GM19025 (cell line): ENCODE results near the gene RAP1GAP2.
A peak's percentile ranks its signal among the peaks of the same experiment; 100 is the strongest.
"Not testable (repeated sequence)": the region's sequence is repeated elsewhere in the genome, so short reads cannot be mapped to it uniquely, and the experiment has no call there.

ENCODE experiments used
- ATAC-seq: cut with Tn5 transposase; IDR thresholded peaks from one replicate; pipeline ENCODE4 v1.9.1; 2021; ENCODE audit warnings: mild to moderate bottlenecking, low read depth, moderate library complexity; ENCODE audit not compliant: unreplicated experiment

The RAP1GAP2 gene

GRCh38 chr17:3032258-3033247 is 236.3 kb downstream of the RAP1GAP2 start:
- ATAC-seq: no peak

- ATAC-seq: no peak
Measured at GRCh38 chr17:3033248-3033640, 237.0 kb downstream of the RAP1GAP2 start.

DNA sequence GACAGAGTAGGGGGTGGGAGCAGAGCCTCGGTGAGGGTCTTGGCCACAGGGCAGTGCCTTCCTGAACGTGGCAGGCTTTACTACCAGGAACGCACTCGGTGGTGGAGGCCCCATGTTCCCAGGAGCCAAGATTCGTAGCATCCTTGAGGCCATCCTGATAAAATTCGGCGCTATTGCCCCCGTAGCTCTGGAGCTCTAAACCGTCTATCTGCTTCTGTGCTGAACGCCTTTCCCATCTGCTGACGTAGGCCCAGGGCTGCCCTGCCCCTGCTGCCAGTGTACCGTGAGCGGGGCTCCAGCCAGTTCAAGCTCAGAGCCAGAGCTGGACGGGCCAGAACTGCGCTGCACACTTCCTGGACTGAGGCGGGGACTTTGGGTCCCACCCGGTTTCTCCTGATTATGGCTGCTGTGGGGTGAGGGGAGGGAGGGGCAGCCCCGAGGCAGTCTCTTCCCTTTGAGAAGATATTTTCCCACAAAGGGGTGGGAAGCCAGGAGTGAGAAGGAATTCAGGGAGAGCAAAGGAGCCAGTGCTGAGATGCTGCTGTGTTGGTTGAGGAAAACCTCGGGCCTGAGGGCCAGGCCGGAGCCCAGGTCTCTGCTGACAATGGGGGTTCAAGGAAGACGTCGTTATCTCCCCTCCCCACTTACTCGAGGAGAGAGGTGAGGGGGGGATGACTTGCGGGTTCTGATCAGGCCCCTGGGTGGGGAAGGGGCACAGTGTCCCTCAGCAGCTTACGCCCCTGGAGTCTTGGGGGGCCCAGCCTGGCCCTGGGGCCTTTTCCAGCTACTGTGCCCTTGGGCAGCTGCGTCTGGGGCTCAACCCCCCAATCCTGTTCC is 237.7 kb downstream of the RAP1GAP2 start:
- ATAC-seq: no peak

DNA sequence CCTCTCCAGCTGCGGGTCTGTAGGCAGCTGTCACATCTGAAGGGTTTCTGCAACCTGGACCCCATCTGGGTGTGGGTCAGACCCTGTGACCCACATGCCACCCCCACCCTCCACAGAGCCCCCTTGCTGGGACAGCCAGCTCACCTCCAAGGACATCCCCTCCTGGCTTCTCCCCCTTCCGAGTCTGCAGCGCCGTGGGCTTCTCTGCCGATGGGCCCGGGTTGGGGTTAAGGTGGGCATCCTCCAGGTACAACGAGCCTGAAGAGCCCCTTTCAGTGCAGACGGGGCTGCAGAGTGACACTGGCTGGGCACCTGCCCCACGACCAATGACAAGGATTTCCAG is 238.3 kb downstream of the RAP1GAP2 start:
- no peak for ATAC-seq

DNA sequence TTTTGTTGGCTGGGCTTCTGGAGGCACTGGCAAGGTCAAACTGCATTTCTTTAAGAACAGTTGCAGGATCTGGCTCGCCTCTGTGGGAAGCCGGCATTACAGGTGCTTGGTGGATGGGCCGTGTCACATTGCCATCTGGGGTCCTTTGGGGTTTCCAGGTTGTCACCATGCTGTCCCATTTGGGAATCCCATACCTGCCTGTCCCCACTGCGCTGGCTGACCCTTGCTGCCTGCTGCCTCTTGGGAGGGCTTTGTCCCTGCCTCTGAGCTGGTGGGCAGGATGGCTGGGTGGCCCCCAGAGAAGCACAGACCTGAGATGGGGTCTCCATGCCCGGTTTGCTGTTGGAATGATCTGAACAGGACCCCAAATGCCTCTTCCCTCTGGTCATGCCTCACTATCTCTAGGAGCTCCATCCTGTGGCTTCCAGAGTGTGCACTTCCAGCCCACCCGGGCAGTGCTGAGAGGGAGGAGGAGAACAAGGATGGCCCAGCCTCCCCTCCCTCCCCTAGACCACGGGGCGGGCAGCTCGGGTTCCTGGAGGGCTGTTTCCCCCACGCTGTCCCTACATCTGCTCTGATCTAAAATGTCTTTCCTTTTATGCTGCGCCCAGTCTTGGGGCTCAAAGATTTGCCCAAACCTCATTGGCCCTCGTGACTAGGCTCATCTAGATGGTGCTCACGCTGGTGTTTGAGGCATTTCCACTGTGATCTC is 239.2 kb downstream of the RAP1GAP2 start:
- ATAC-seq: no peak

GRCh38 chr17:3035968-3036280 is 239.7 kb downstream of the RAP1GAP2 start:
- ATAC-seq: no peak

GRCh38 chr17:3036800-3037199 is 240.6 kb downstream of the RAP1GAP2 start:
- ATAC-seq: no peak

DNA sequence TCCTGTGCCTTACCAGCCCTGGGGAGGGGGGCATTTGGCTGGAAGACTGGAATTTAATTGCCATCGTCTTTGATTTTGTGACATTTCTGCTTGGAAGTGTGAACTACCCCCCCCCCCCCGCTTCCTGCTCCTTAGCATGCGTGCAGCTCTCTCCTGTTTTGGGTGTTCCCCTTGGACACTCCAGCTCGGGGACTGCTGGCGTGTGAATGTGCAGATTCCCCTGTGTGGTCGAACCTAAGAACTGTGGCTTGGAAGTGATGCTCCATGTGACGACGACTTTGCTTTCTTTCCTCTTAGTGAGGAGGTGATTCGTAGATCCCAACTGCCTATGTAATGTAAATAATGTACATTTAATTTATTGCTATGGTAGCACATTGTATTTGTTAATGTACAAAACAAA is 241.0 kb downstream of the RAP1GAP2 start:
- no peak for ATAC-seq

DNA sequence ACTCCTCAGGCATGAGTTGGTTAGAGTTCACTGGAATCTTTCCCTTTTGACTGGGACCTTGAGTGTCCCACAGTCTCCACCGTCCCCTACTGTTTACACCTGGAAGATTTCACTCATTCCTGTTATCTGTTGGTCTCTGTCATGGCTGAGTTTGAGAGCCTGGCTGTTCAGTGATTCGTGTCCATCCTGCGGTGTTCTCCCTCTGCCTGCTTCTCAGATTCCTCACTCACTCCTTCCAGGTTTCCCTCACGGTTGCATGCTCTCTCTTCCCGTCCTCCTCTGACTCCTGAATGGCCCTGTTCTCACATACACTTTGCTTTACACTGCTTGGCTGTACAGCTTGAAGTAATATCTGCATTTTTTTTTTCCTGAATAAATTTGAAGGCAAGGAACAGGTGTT is 242.7 kb downstream of the RAP1GAP2 start:
- ATAC-seq: no peak

GRCh38 chr17:3039736-3040135 is 243.5 kb downstream of the RAP1GAP2 start:
- ATAC-seq: no peak

DNA sequence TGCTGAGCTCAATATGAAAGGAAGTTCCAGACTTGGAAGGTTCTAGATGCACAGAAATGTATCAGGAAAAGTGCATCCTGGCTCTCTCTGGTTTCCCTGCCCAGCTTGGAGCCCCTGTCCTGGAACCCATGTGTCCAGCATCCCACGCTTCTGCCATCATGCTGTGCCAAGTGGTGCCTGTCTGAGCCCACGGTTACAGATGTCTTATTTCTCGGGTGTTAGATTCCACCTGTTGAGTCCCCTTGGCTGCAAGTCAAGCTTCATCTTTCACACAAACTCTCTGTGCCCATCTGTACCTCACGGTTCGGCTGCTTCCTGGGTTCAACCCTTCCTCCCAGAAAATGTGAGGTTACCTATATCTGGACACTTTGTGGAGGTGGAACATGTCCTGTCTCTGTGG is 244.6 kb downstream of the RAP1GAP2 start:
- ATAC-seq: no peak

DNA sequence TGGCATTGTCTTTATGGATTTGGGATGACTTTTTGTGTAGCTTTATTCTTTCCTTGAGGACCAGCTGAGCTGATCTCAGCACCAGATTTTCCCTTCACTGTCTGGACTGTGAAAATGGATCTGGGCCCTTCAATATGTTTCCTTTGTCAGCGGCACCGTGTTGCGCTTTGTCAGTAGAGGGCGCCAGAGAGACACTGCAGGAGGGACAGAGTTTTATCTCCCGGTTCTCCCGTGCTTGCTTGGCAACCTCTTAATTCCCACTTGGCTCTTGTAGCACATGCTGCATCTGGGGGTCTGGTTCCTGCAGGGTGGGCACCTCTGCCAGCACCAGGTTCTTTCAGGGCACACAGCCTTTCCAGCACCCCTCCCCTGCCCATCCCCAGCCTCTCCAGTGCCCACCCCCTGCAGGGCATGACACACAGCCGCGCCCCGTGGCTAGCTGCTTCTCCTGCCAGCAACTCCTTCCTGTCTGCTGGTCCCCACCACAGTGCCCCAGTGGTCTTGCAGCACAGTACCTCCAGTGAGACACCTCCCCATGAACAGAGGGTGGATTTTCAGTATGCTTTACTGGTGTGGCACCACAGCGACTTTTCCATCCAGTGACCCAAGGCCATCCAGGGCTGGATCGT is 247.6 kb downstream of the RAP1GAP2 start:
- ATAC-seq: no peak

- ATAC-seq: no peak
Measured at GRCh38 chr17:3046753-3047152, 250.5 kb downstream of the RAP1GAP2 start.

- peak; percentile 87 for ATAC-seq
Measured at GRCh38 chr17:3048727-3049471, 252.7 kb downstream of the RAP1GAP2 start.

DNA sequence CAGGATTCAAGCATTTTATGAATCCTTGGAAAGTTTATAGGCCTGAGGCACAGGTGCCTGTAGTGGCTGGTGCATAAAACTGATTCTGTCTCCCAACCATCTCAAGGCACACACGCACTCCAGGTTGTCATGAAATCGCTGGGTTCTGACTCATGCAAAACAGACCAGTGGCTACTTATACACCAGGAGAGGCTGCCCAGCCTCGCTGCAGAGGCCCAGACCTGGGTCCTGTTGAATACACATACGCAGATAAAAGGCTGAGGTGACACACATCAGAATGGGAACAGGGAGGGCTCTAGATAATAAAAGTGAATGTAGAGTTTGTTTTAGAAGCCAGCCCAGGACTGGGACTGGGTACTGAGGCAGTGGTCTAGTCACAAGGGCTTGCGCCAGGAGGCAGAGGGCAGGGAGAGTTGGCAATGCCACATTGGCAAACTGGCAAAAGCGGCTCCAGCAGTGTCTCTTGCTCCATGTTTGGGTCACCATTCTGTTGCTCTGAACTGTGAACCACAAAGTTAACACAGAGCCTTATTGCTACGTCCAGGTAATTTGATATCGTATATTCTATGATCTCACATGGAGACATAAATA is 253.6 kb downstream of the RAP1GAP2 start:
- no peak for ATAC-seq

GRCh38 chr17:3054868-3055267 is 258.6 kb downstream of the RAP1GAP2 start:
- not testable (repeated sequence) for ATAC-seq

- ATAC-seq: not testable (repeated sequence)
Measured at GRCh38 chr17:3062824-3063377, 266.7 kb downstream of the RAP1GAP2 start.

GRCh38 chr17:3063507-3063906 is 267.3 kb downstream of the RAP1GAP2 start, which contains the start of gene OR1D5:
OR1D5 (minus strand) TSS chr17:3063607; CDS start chr17:3063607, 0 bp downstream.
- ATAC-seq: not testable (repeated sequence)

- ATAC-seq: not testable (repeated sequence)
Measured at GRCh38 chr17:3065192-3065591, 269.0 kb downstream of the RAP1GAP2 start.
